ENCODE measurements around the gene MDH1. TPM values are rescaled to one million over a fixed set of nuclear protein-coding genes. Genes with fewer than 3 reads are reported as not detected.
"Not testable (repeated sequence)": the region's sequence is repeated elsewhere in the genome, so short reads cannot be mapped to it uniquely, and the experiment has no call there.

Gene MDH1
- total RNA-seq, 1 experiment from 2014 or later, result 110 TPM

- TF ChIP-seq CTCF (IDR thresholded peaks at IDR 0.05; ENCODE audit: unreplicated experiment), result no peak
- DNase-seq (ENCODE audit: unreplicated experiment), result no peak
- no peaks in the 10 kb centered on the region for H3K27me3 Mint-ChIP-seq (ENCODE audit: insufficient read depth, unreplicated experiment)
- H3K4me1 Mint-ChIP-seq (ENCODE audit: insufficient read depth, unreplicated experiment), result peaks cover 14% of the 10 kb centered on the region
- no peaks in the 10 kb centered on the region for H3K9me3 Mint-ChIP-seq (ENCODE audit: unreplicated experiment)
- ChIA-PET POLR2A (interaction anchor here (0.9 to 1.4 kb wide), 2 partner anchors 15 to 29 kb away, joined by 3 to 7 read pairs; partner anchors contain the start of genes MDH1 and WDPCP), CTCF (no interaction called here)
- H3K4me3 Mint-ChIP-seq (ENCODE audit: unreplicated experiment), result no peak overlapping the region
- no TSS peak for BruUV-seq (replicated peaks)
- intact Hi-C loops (cut with micrococcal nuclease), result no loop called here
- peaks cover 6% of the 10 kb centered on the region for H3K36me3 Mint-ChIP-seq (ENCODE audit: insufficient read depth, unreplicated experiment)
- no peak overlapping the region for H3K27ac Mint-ChIP-seq (ENCODE audit: low read depth, unreplicated experiment)
These were observed 28.6 kb downstream of the MDH1 start for GRCh38 chr2:63617366-63617765.

DNA sequence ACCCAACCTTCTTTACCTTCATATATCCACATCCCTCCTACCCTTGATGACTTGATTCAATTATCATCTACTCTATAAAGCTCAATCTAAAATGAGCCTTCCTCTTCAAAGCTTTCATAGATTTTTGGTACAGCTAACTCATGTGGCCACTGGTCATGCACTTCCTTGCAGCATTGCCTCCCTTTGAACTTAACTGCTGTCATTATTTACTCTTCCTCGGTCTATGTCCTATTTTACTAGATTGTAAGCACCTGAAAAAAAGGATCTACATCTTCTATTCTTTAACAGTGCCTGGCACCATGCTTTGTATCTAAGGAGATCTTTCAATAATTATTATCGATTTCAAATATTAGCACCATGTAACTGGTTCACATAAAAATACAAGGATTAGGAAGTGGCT is 30.6 kb downstream of the MDH1 start:
- intact Hi-C loops (cut with micrococcal nuclease), result no loop called here

DNA sequence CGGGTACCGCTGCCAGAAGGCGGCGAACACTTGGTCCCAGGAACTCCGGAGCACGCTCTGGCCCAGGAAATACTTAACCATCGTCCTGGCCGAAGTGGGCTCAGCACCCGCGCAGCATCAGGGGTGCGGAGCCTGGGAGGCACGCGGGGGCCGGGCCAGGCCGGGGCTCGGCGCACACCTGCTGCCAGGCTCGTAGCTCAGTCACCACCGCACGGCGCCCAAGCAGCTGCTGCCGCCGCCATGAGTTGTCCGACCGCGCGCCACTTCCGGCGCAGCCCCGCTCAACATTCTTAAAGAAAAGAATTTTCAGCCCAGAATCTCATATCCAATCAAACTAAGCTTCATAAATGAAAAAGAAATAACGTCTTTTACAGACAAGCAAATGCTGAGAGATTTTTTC is 34.0 kb downstream of the MDH1 start:
- ChIA-PET CTCF (no interaction called here), POLR2A (no interaction called here)
- no peak overlapping the region for H3K27ac Mint-ChIP-seq (ENCODE audit: low read depth, unreplicated experiment)
- TF ChIP-seq CTCF (IDR thresholded peaks at IDR 0.05; ENCODE audit: unreplicated experiment), result no peak
- no peak overlapping the region for H3K4me3 Mint-ChIP-seq (ENCODE audit: unreplicated experiment)
- DNase-seq (ENCODE audit: unreplicated experiment), result no peak
- intact Hi-C loops (cut with micrococcal nuclease), result no loop called here
- no TSS peak for BruUV-seq (replicated peaks)
- no peaks in the 10 kb centered on the region for H3K36me3 Mint-ChIP-seq (ENCODE audit: insufficient read depth, unreplicated experiment)
- H3K27me3 Mint-ChIP-seq (ENCODE audit: insufficient read depth, unreplicated experiment), result no peaks in the 10 kb centered on the region
- peaks cover 4% of the 10 kb centered on the region for H3K9me3 Mint-ChIP-seq (ENCODE audit: unreplicated experiment)
- no peaks in the 10 kb centered on the region for H3K4me1 Mint-ChIP-seq (ENCODE audit: insufficient read depth, unreplicated experiment)

More for the DNA sequence above, 30.6 kb downstream of the MDH1 start:
- Mint-ChIP-seq H3K36me3 (ENCODE audit: insufficient read depth, unreplicated experiment) (peaks cover 6% of the 10 kb centered on the region), H3K4me3 (ENCODE audit: unreplicated experiment) (no peak overlapping the region), H3K9me3 (ENCODE audit: unreplicated experiment) (no peaks in the 10 kb centered on the region), H3K4me1 (ENCODE audit: insufficient read depth, unreplicated experiment) (peaks cover 10% of the 10 kb centered on the region), H3K27me3 (ENCODE audit: insufficient read depth, unreplicated experiment) (no peaks in the 10 kb centered on the region), H3K27ac (ENCODE audit: low read depth, unreplicated experiment) (no peak overlapping the region)
- no peak for DNase-seq (ENCODE audit: unreplicated experiment)
- ChIA-PET CTCF (no interaction called here), POLR2A (interaction anchor here (0.5 kb wide), 1 partner anchor 11 kb away, joined by 3 read pairs; no protein-coding TSS in a partner anchor)
- no peak for TF ChIP-seq CTCF (IDR thresholded peaks at IDR 0.05; ENCODE audit: unreplicated experiment)
- BruUV-seq (replicated peaks), result no TSS peak

DNA sequence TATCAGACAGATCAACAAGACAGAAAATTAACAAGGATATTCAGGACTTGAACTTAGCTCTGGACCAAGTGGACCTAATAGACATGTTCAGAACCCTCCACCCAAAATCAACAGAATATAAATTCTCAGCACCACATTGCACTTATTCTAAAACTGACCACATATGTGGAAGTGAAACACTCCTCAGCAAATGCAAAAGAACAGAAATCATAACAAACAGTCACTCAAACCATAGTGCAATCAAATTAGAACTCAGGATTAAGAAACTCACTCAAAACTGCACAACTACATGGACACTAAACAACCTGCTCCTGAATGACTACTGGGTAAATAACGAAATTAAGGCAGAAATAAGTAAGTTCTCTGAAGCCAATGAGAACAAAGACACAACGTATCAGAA is 35.0 kb downstream of the MDH1 start:
- not testable (repeated sequence) for H3K27me3 Mint-ChIP-seq (ENCODE audit: insufficient read depth, unreplicated experiment)

DNA sequence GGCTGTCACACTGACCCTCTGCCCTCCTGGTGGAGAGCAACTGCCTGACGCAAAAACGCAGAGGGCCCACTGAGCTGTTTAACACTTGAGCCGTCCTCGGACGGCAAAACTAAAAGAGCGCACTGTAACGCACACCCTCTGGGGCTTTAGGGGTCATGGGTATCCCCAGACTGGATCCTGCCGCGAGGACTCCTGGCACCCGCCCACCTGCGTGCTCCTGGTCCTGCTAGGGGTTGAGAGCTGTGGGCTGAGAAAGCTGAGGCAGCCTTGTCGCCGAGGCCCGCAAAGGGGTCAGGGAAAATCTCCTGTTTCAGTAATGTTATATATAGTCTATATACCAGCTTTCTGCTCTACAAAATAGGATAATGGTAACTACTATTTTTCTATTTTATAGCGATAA is 39.1 kb downstream of the MDH1 start:
- Mint-ChIP-seq H3K27ac (ENCODE audit: low read depth, unreplicated experiment) (no peak overlapping the region), H3K4me1 (ENCODE audit: insufficient read depth, unreplicated experiment) (no peaks in the 10 kb centered on the region), H3K4me3 (ENCODE audit: unreplicated experiment) (no peak overlapping the region), H3K27me3 (ENCODE audit: insufficient read depth, unreplicated experiment) (no peaks in the 10 kb centered on the region), H3K9me3 (ENCODE audit: unreplicated experiment) (peaks cover 15% of the 10 kb centered on the region), H3K36me3 (ENCODE audit: insufficient read depth, unreplicated experiment) (peaks cover 7% of the 10 kb centered on the region)
- no TSS peak for BruUV-seq (replicated peaks)
- intact Hi-C loops (cut with micrococcal nuclease), result no loop called here
- TF ChIP-seq CTCF (IDR thresholded peaks at IDR 0.05; ENCODE audit: unreplicated experiment), result no peak
- no peak for DNase-seq (ENCODE audit: unreplicated experiment)
- POLR2A ChIA-PET, result interaction anchor here (1.6 kb wide), 2 partner anchors 13 to 40 kb away, joined by 3 to 5 read pairs; partner anchors contain the start of genes MDH1 and WDPCP
- CTCF ChIA-PET, result interaction anchor here (0.7 kb wide), 1 partner anchor 37 kb away, joined by 3 read pairs; no protein-coding TSS in a partner anchor

More for the DNA sequence above, 35.0 kb downstream of the MDH1 start:
- intact Hi-C loops (cut with micrococcal nuclease); H3K4me1 Mint-ChIP-seq (ENCODE audit: insufficient read depth, unreplicated experiment); H3K27ac Mint-ChIP-seq (ENCODE audit: low read depth, unreplicated experiment); H3K4me3 Mint-ChIP-seq (ENCODE audit: unreplicated experiment); H3K36me3 Mint-ChIP-seq (ENCODE audit: insufficient read depth, unreplicated experiment); H3K9me3 Mint-ChIP-seq (ENCODE audit: unreplicated experiment); DNase-seq (ENCODE audit: unreplicated experiment); BruUV-seq (replicated peaks); CTCF ChIA-PET: not testable (repeated sequence)
- POLR2A ChIA-PET, result interaction anchor here (0.6 to 1.0 kb wide), 3 partner anchors 8 to 261 kb away, joined by 4 to 5 read pairs (median 4); partner anchors contain the start of genes MDH1 and WDPCP

Measured in MCF 10A (cell line).